Upper lobe of left lung (tissue), 6 donors: ENCODE data around the gene C1QTNF6. TPM values are rescaled to one million over a fixed set of nuclear protein-coding genes. Genes with fewer than 3 reads are reported as not detected.

Experiments
- ATAC-seq, 2 donors: fragments of 200-7000 bp; cut with Tn5 transposase; one replicate each; pipeline ENCODE4 v1.9.1; 2022; ENCODE audit warnings: mild to moderate bottlenecking in 2 of 2, moderate library complexity in 2 of 2; ENCODE audit not compliant: low FRiP score in 2 of 2
- DNase-seq, 2 donors: peaks; one replicate each; pipeline ENCODE4 v3.0.0-alpha.2; 2019 to 2020
- H3K27ac ChIP-seq, 4 donors: fragments of 200-600 bp; sonication (generic); one replicate each; pipeline ENCODE4 v1.5.1; 2016 to 2019
- H3K27me3 ChIP-seq, 4 donors: fragments of 200-600 bp; sonication (generic); one replicate each; pipeline ENCODE4 v1.5.1; 2017 to 2019
- H3K36me3 ChIP-seq, 4 donors: fragments of 200-600 bp; sonication (generic); one replicate each; pipeline ENCODE4 v1.5.1; 2016 to 2019
- H3K4me1 ChIP-seq, 4 donors: fragments of 200-600 bp; sonication (generic); one replicate each; pipeline ENCODE4 v1.5.1; 2018 to 2019
- H3K4me3 ChIP-seq, 4 donors: fragments of 200-600 bp; sonication (generic); one replicate each; pipeline ENCODE4 v1.5.1; 2017 to 2019; ENCODE audit warnings: mild to moderate bottlenecking in 2 of 4, moderate library complexity in 1 of 4
- H3K9me3 ChIP-seq, 4 donors: fragments of 200-600 bp; sonication (generic); one replicate each; pipeline ENCODE4 v1.5.1; 2018 to 2019
- EP300 ChIP-seq, 4 donors: sonication (generic); formaldehyde crosslinking; IDR thresholded peaks; one replicate each; pipeline ENCODE4 v1.5.1; 2017; ENCODE audit warnings: antibody characterized with exemption in 4 of 4, control low read depth in 2 of 4
- POLR2A ChIP-seq, 4 donors: fragments of 450-650 bp; IDR thresholded peaks; one replicate each; pipeline ENCODE4 v1.5.1; 2016 to 2017; ENCODE audit warnings: antibody characterized with exemption in 4 of 4, mild to moderate bottlenecking in 2 of 4
- POLR2AphosphoS5 ChIP-seq, 2 donors: sonication (generic); formaldehyde crosslinking; IDR thresholded peaks; one replicate each; pipeline ENCODE4 v1.5.1; 2017; ENCODE audit warnings: antibody characterized with exemption in 2 of 2
- WGBS, 2 donors: methylation state at CpG; one replicate each; pipeline ENCODE4 v1.1.5; 2017 to 2018; 5-methylcytosine and 5-hydroxymethylcytosine counted together
- total RNA-seq, 6 donors: library from RNA; depleted of rRNA in 4 of 6; stranded (reverse); fragments of >200 nt in 4 of 6; gene quantifications; one replicate each; pipeline versions ENCODE4 v1.1.0 to v1.2.1, GENCODE V29; 2016 to 2021
- TF ChIP-seq, protein P1 (sequence below), 6 experiments: fragments of 450-650 bp in 4 of 6; fragments of 200-600 bp in 2 of 6; sonication (generic) in 2 of 6; IDR thresholded peaks; one replicate each; pipeline ENCODE4 v1.5.1; 2016 to 2019; ENCODE audit warnings: antibody characterized with exemption in 6 of 6
- donor health status: DM: no; HTN: no; CAD: no; lungs with moderate emphysema.
- donor health status: DM: no; HTN: yes; CAD: no; lungs with severe emphysema.

C1QTNF6 gene
- total RNA-seq, 6 donors from 2014 or later, result 2.1 to 8.4 (median 4.7) TPM

DNA sequence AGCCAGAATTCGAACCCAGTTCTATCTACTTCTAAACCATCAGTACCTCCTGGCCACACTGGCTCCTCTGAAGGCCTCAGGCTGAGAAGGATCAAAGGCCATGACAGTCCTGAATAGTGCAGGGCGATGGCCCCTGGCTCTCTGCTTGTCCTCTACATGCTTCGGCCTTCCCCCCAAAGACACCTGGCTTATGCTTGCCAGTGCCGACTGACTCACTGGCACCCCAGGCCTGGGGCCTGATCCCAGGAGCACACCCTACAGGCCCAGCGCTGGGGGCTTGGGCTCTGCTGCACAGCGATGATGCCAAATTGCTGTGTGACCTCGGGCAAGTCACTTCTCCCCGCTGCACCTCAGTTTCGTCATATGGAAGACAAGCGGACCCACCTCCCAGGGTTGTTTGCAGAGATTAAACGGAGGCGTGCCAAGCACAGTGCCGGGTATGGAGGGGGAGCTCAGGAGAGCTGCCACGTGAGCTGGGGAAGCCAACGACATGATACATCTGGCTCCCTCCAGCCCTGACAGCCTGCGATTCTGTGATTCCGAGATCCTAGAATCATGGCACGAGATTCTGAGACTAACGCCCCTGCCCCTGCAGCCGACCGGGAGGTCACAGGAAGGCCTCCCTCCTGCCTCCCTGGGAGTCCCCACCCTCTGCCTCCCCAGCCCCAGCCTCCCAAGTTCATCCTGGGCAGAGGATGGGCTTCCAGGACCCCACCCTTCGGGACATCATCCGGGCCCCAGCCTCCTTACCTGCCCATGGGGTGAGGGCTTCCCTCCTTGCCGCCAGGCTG is 23.2 kb upstream of the C1QTNF6 start:
- Histone ChIP-seq H3K27me3 (no peaks in the 10 kb centered on the region), H3K27ac (no peak overlapping the region), H3K4me3 (no peak overlapping the region), H3K36me3 (no peaks in the 10 kb centered on the region), H3K4me1 (no peaks in the 10 kb centered on the region), H3K9me3 (no peaks in the 10 kb centered on the region)
- no peak for DNase-seq
- 76 to 77% methylated on average over 6 to 24 of the region's 24 CpGs for WGBS, 2 donors
- ATAC-seq, result no peak
- TF ChIP-seq EP300 (IDR thresholded peaks at IDR 0.05), result no peak
- TF ChIP-seq, protein P1, sequence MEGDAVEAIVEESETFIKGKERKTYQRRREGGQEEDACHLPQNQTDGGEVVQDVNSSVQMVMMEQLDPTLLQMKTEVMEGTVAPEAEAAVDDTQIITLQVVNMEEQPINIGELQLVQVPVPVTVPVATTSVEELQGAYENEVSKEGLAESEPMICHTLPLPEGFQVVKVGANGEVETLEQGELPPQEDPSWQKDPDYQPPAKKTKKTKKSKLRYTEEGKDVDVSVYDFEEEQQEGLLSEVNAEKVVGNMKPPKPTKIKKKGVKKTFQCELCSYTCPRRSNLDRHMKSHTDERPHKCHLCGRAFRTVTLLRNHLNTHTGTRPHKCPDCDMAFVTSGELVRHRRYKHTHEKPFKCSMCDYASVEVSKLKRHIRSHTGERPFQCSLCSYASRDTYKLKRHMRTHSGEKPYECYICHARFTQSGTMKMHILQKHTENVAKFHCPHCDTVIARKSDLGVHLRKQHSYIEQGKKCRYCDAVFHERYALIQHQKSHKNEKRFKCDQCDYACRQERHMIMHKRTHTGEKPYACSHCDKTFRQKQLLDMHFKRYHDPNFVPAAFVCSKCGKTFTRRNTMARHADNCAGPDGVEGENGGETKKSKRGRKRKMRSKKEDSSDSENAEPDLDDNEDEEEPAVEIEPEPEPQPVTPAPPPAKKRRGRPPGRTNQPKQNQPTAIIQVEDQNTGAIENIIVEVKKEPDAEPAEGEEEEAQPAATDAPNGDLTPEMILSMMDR (IDR thresholded peaks at IDR 0.05), result no peak
- TF ChIP-seq POLR2AphosphoS5 (IDR thresholded peaks at IDR 0.05), result no peak
- TF ChIP-seq POLR2A (IDR thresholded peaks at IDR 0.05), result no peak

DNA sequence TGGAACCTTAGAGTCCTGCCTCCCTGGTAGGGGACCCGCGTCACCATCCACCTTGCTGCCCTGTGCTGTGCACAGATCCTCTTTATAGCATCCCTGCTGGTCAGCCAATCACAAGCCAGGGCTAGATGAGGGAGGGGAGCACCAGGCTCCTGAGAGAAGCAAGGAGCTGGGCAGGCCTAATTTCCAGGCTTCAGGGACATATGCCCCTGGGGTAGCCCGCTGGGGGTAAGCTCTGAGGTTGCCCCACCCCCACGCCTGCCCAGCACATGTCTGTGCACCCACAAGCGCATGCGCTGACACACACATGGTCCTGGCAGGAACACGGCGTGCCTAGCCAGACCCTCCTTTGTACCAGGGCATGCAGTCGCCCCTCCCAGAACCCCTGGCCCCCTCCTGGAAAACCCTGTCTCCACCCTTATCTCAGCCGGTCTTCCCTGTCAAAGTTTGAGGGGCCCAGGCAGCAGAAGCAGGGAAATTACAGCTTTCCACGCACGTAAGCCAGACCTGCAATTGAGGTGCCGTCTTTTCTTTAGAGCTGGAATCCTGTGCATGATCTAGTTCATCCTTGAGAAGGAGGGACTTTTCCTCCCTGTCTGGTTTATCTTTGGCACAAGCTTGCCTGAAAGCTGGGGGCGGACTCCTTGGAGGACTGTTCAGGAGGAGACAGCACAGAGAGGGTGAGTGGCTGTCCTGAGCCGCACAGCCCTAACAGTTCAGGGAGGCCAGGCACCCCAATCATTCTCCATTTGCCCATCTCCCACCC is 22.2 kb upstream of the C1QTNF6 start:
- ATAC-seq (no peak), DNase-seq (no peak)
- H3K27me3 ChIP-seq, result no peaks in the 10 kb centered on the region
- H3K9me3 ChIP-seq, result no peaks in the 10 kb centered on the region
- H3K27ac ChIP-seq, result no peak overlapping the region
- H3K36me3 ChIP-seq, result no peaks in the 10 kb centered on the region
- no peak overlapping the region for H3K4me3 ChIP-seq
- TF ChIP-seq, protein P1 (IDR thresholded peaks at IDR 0.05), result no peak
- TF ChIP-seq POLR2AphosphoS5 (IDR thresholded peaks at IDR 0.05) (no peak), EP300 (IDR thresholded peaks at IDR 0.05) (no peak), POLR2A (IDR thresholded peaks at IDR 0.05) (no peak)
- 72 to 85% methylated on average over 7 to 15 of the region's 15 CpGs for WGBS, 2 donors
- no peaks in the 10 kb centered on the region for H3K4me1 ChIP-seq

DNA sequence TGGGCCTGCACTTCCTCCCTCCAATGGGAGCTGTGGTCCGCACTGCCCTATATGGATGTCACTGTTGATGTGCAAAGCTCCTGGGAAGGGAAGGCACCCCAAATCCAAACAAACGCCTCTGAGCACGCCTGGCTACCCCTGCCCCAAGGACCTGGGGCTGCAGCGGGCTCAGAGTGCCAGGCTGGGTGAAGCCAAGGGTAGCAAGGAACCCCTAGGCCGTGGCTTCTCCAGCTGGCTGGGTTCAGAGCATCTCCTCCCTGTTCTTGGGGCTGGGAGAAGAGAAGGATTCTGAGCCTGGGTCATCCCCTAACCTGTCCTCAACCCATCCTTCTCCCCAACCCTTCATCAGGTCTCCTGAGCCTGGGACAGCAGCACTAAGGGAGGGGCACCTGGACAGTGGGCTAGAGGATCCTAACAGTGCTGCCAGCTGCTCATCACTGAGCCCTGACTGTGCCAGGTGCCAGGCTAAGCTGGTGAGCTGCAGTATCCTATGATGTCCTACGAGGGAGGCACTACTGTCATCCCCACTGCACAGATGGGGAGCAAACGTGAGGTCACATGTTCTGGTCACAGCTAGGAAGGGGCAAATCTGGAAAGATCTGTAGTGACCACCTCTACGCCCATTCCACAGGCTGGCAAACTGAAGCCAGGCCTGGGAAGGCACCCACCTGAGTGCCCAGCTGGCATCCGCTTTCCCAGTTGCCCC is 21.2 kb upstream of the C1QTNF6 start:
- Histone ChIP-seq H3K27ac (no peak overlapping the region), H3K36me3 (no peaks in the 10 kb centered on the region), H3K4me1 (no peaks in the 10 kb centered on the region), H3K9me3 (no peaks in the 10 kb centered on the region), H3K27me3 (no peaks in the 10 kb centered on the region), H3K4me3 (no peak overlapping the region)
- TF ChIP-seq EP300 (IDR thresholded peaks at IDR 0.05) (no peak), POLR2A (IDR thresholded peaks at IDR 0.05) (no peak), POLR2AphosphoS5 (IDR thresholded peaks at IDR 0.05) (no peak)
- TF ChIP-seq, protein P1 (IDR thresholded peaks at IDR 0.05), result no peak
- ATAC-seq, result no peak
- 89 to 100% methylated on average over 1 to 8 of the region's 9 CpGs for WGBS, 2 donors
- DNase-seq, result no peak

DNA sequence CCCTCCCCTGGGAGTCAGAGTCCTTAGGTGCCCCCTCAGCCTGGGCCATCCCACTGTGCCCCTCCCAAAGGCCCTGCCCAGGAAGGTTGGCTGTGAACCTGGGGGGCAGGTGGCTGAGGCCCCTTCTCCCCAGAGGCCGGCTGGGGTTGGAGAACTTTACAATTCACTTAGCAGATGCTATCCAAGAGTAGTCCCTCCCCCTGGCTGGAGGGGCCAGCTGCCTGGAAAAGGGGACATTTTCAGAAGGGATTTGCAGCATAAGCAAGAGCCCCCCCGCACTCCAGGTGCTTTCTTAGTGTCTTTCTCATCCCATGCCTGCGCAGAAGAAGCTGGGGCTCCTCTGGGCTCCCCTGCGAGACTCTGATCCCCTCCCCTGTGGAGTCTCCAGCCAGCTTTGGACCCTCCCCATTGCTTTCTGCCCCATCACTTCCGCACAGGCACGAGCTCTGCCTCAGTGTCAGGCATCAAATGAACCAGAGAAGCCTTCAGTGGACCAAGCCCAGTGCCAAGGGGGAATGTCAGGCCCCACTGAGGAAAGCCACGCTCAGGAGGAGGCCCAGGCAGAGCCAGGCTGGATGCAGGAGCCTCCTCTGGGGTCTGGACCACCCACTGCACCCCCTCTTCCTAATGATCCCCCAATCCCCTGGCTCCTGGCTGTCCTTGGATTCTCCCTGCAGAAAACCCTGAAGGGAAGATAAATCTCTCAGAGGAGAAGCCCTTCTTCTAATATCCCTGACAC is 20.5 kb upstream of the C1QTNF6 start:
- H3K9me3 ChIP-seq, result no peaks in the 10 kb centered on the region
- 81 to 87% methylated on average over 5 to 7 of the region's 7 CpGs for WGBS, 2 donors
- no peaks in the 10 kb centered on the region for H3K4me1 ChIP-seq
- ATAC-seq, result no peak
- no peak overlapping the region for H3K27ac ChIP-seq
- TF ChIP-seq POLR2A (IDR thresholded peaks at IDR 0.05), result no peak
- TF ChIP-seq EP300 (IDR thresholded peaks at IDR 0.05), result no peak
- no peak for TF ChIP-seq POLR2AphosphoS5 (IDR thresholded peaks at IDR 0.05)
- no peak for DNase-seq
- H3K36me3 ChIP-seq, result no peaks in the 10 kb centered on the region
- H3K4me3 ChIP-seq, result no peak overlapping the region
- no peaks in the 10 kb centered on the region for H3K27me3 ChIP-seq
